ENCODE measurements around the gene CEACAM21.

CEACAM21 gene

DNA sequence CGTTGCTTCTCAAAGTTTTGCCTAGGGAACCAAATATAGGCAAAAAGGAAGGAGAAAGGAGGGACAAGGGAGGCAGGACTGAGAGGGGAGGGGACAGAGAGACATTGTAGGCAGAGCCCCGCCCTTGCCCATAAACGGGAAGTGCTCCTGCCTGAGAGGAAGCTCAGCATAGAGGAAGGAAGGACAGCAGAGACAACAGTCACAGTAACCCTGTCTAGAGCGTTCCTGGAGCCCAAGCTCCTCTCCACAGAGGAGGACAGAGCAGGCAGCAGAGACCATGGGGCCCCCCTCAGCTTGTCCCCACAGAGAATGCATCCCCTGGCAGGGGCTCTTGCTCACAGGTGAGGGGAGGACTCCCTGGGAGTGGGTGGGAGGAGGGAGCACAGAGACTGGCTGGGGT is at the start of gene CEACAM21:
TSS of gene CEACAM21 (plus strand) at position 169 of the 400 bp plus-strand sequence. CDS start at position 278, 109 bp downstream.
- in situ Hi-C loops (cut with MboI; ENCODE audit: low sequenced_read_pairs), result loop anchor here (10.0 kb wide), 1 partner anchor 131 kb away; the partner anchor contains the start of gene ERICH4

DNA sequence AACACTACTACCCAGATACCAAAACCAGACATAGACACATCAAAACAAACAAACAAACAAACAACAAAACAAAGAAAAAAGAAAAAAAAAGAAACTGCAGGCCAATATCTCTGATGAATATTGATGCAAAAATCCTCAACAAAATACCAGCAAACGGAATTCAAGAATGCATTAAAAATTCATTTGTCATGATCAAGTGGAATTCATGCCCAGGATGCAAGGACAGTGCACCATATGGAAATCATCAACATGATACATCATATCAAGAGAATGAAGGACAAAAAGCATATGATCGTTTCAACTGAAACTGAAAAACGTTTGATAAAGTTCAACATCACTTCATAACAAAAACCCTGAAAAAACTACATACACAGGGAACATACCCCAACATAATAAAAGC is 48.9 kb upstream of the CEACAM21 start:
- in situ Hi-C loops (cut with MboI; ENCODE audit: low sequenced_read_pairs), result no loop called here

DNA sequence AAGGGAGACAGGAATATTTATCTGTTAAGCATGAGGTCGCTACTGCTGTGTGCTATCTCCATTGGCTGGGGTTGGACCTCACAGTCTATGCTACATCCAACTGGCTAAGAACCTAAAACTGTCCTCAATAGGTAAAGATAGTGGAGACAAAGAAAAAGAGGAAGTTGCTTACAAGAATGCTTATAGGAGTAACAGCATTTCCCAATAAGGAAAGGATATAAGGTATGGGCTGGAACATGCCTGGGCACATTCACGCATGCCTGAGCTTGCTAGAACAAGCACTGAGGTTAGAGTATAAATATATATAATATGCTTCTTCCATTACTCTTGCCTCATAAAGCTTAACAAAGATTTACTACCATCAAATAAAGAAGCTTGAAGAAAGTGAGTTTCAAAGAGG is 47.9 kb upstream of the CEACAM21 start:
- in situ Hi-C loops (cut with MboI; ENCODE audit: low sequenced_read_pairs), result no loop called here

DNA sequence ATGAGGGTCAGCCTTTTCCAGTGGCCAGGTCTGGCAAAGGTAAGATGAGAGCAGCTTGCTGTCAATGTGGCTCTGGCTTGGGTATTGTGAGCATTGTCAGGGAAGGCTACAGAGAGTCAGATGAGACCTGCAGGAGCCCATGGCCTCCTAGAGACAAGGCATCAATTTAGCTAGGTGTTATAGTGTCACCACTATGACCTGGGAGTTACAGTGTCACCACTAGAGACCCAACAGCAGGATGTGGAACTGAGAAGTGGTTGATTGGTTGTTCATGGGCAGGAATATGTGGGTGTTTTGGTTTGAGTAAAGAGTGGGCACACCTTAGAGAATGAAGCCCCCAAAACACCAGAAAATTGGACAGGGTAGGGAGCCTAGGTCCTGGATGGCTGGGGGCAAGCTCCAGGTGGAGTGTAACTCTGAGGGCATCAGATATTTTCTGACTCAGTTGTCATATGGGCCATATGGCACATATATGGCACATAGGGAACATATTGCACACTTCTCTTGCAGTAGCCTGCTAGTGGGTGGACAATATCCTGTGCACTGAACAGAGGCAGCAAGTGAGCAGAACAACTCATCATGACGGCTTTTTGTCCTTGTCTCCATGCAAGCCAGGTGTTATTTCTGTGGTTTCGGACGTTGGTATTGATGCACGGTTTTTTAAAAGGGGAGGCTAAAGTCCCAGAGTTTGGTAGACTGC is 46.3 kb upstream of the CEACAM21 start:
- in situ Hi-C loops (cut with MboI; ENCODE audit: low sequenced_read_pairs), result no loop called here

- in situ Hi-C loops (cut with MboI; ENCODE audit: low sequenced_read_pairs), result no loop called here
Observed at GRCh38 chr19:41530184-41530534, 45.8 kb upstream of the CEACAM21 start.

GRCh38 chr19:41530761-41531301 is 45.1 kb upstream of the CEACAM21 start:
- in situ Hi-C loops (cut with MboI; ENCODE audit: low sequenced_read_pairs), result no loop called here

DNA sequence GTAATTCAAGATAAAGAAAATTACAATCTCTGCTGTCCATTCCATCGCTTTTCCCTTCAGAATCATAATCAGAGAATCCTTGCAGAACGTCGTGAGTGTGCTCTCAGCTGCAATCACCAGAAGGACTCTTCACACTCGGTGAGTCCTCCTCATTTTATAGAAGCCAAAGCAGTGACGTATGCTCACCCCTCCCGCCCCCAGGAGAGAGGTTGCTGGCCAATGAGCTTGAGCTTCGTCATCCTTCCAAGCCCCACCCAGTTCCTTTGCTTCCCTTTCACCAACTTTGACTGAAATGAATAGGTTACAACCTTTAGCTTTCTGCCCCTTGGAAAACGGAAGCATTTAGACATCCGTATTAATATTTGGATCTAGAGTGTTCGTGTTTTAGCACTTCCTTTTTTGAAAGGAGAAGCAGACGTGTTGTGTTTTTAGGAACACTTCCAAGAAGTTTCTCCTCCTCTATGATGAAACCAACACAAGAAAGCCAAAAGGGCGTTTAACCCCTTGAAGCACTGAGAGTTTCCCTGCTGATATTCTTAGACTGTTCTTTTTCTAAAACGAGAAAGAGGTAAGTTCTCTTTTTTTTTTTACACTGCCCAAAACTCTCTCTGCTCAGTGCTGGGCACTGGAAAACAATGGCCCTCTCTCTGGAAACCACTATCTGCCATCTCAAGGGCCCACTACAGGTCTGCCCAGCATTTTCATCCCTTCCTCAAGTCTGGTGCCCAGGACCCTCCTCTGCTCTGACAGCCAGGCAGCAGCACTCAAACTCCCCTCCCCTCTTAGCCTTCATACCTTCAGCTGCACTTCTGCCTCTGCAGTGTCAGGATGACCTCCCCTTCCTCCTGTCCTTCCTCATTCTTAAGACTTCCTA is 44.3 kb upstream of the CEACAM21 start:
- in situ Hi-C loops (cut with MboI; ENCODE audit: low sequenced_read_pairs), result no loop called here

- in situ Hi-C loops (cut with MboI; ENCODE audit: low sequenced_read_pairs), result no loop called here
Observed at GRCh38 chr19:41532526-41532925, 43.4 kb upstream of the CEACAM21 start.

DNA sequence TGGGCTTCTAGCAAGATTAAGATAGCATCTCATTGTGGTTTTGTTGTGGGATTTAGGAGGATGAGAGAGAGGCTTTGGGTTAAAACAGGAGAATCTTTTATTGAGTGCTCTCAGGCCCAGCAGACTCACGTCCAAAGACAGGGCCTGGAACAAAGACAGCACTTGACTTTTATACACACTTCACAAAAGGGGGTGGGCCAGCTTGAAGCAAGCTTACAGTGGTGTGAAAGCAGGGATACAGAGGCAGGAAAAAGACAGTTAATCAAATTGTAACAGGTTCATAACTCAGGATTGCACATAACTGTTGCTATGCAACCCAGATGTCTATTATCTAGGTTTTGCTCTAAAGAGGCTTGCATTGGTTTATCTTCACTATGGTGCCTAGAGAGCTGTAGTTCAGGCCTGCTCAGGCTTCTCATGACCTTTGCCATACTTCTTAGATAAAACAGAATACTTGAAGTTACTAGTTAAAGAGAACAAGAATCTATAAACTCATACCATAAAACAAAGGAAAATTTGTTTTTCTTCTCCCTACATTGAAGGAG is 42.2 kb upstream of the CEACAM21 start:
- in situ Hi-C loops (cut with MboI; ENCODE audit: low sequenced_read_pairs), result no loop called here

- in situ Hi-C loops (cut with MboI; ENCODE audit: low sequenced_read_pairs), result no loop called here
Observed at GRCh38 chr19:41535029-41535622, 40.8 kb upstream of the CEACAM21 start.

GRCh38 chr19:41537789-41538188 is 38.2 kb upstream of the CEACAM21 start:
- in situ Hi-C loops (cut with MboI; ENCODE audit: low sequenced_read_pairs), result no loop called here

DNA sequence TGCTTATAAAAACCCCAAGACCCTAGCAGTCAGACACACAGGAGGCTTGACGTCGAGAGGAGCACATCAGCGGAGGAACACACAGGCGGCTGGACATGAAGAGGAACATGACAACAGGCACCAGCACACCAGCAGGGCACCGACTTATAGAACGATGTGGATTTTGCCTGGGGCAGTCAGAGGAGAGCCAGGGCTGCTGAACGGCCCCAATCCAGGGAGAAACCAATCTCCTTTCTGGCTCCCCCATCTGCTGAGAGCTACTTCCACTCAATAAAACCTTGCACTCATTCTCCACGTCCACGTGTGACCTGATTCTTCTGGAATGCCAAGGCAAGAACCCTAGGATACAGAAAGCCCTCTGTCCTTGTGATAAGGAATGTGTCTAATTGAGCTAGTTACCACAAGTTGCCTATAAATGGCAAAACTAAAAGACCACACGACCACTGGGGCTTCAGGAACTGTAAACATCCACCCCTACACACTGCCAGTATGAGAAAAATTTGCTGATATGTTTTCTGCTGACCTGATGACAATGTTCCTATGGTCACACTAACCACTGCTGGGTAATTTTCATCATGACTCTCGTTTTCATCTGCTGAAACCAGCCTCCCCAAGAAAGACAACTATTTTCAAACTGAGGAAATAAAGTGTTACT is 35.8 kb upstream of the CEACAM21 start:
- in situ Hi-C loops (cut with MboI; ENCODE audit: low sequenced_read_pairs), result no loop called here

GRCh38 chr19:41541990-41542584 is 33.9 kb upstream of the CEACAM21 start:
- in situ Hi-C loops (cut with MboI; ENCODE audit: low sequenced_read_pairs), result no loop called here

- in situ Hi-C loops (cut with MboI; ENCODE audit: low sequenced_read_pairs), result no loop called here
Observed at GRCh38 chr19:41542622-41543021, 33.3 kb upstream of the CEACAM21 start.

DNA sequence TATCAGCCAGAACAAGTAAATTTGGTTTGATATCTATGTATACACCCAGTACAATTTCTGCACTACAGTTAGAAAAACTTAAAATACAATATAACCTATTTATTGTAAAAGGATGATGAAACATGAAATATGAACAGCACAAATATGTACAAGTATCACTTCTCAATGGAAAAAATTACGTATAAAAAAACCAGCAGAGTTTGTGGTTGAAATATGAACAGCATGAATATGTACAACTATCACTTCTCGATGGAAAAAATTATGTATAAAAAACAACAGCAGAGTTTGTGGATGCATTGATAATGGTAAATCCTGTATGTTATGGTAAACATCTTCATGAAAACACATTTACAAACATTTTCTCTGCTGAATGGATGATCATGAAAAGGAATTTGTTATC is 32.4 kb upstream of the CEACAM21 start:
- in situ Hi-C loops (cut with MboI; ENCODE audit: low sequenced_read_pairs), result no loop called here

DNA sequence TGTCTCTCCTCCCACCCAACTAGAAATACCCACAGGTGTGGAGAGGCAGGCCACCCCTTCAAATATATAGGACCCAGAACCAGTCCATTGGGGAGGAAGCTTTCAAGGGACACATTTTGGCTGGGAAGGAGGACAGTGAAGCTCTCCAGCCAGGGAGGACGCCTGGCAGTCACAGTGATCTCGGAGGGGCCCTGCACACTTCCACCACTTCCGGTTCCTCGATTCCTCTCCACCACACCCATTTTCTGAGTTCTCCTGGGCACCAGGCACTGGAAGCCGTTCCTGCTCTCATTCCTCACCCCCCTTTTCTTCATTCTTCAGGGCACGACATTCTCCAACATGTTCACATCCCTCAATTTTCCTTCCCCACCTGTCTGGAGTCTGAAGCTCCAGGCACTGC is 30.4 kb upstream of the CEACAM21 start:
- in situ Hi-C loops (cut with MboI; ENCODE audit: low sequenced_read_pairs), result no loop called here

GRCh38 chr19:41546386-41546789 is 29.6 kb upstream of the CEACAM21 start:
- in situ Hi-C loops (cut with MboI; ENCODE audit: low sequenced_read_pairs), result no loop called here

GRCh38 chr19:41546961-41547360 is 29.0 kb upstream of the CEACAM21 start:
- in situ Hi-C loops (cut with MboI; ENCODE audit: low sequenced_read_pairs), result no loop called here

DNA sequence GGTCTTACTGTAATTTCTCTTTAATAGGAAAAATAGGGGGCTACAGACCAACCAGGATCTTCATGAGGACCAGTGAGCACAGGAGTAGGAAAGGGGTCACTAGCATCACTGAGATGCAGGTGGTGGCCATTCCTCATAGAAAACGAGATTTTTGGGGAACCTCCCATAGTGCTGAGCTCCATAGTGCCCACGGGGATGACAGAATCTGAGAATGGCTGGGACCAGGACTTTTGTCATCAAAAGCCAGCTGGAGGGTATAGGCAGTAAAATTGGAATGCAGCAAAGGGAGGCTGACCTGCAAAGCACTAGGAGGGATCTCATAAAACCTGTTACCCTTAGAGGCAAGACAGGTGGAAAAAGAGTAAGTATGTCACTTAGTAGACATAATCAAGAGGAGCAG is 28.4 kb upstream of the CEACAM21 start:
- in situ Hi-C loops (cut with MboI; ENCODE audit: low sequenced_read_pairs), result no loop called here

DNA sequence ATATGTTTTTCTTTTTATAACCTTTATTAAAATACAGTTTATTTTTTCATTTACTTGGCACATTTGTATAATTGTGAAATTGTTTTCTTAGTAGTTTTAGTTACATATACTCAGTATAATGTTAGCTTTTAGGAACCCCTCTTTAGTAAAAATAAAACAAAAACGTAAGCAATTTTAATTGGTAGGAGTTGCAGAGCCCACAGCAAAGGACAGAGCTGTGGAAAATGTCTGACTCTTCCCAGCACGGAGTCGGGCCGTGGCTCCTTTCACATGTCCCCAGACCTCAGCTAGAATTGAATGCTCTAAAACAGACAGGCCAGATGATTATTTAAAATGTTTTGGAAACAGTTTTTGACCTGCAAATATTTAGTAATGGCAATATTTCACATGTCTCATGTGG is 27.9 kb upstream of the CEACAM21 start:
- in situ Hi-C loops (cut with MboI; ENCODE audit: low sequenced_read_pairs), result no loop called here
